Lower leg skin (tissue), 3 donors: ENCODE results near the gene STEAP2.

Source experiments
- CTCF ChIP-seq, 3 donors: fragments of 450-650 bp; IDR thresholded peaks; one replicate each; pipeline ENCODE4 v1.5.1; 2016; ENCODE audit warnings: antibody characterized with exemption in 3 of 3, mild to moderate bottlenecking in 3 of 3, moderate library complexity in 2 of 3
- POLR2A ChIP-seq, 2 donors: fragments of 450-650 bp; IDR thresholded peaks; one replicate each; pipeline ENCODE4 v1.6.1; 2016 to 2017; ENCODE audit warnings: antibody characterized with exemption in 2 of 2, mild to moderate bottlenecking in 1 of 2, moderate library complexity in 1 of 2

DNA sequence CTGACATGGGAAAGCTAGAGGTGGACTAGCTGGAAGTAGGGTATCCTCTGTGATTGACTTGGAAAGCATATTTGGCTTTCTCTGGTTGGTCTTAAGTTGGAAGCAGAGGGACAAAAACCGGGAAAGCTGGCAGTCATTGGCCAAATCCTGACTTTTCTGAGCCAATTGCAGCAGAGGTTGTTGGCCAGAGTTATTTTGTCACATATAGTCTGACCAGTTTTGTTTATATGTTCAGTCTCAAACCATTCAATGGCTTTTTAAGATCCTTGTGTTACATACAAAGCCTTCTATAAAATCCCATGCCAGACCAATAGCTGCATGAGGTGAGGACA is 39.7 kb downstream of the STEAP2 start:
- TF ChIP-seq CTCF (IDR thresholded peaks at IDR 0.05) (no peak), POLR2A (IDR thresholded peaks at IDR 0.05) (no peak)
